Tibial nerve (tissue), 4 donors: ENCODE results near the gene PTPN2.

Experiments used
- EP300 ChIP-seq, 2 donors: sonication (generic); formaldehyde crosslinking; IDR thresholded peaks; one replicate each; pipeline ENCODE4 v1.6.1; 2017; ENCODE audit warnings: antibody characterized with exemption in 2 of 2, mild to moderate bottlenecking in 1 of 2
- POLR2A ChIP-seq, 2 donors: fragments of 450-650 bp; IDR thresholded peaks; one replicate each; pipeline ENCODE4 v1.6.1; 2017; ENCODE audit warnings: antibody characterized with exemption in 2 of 2, mild to moderate bottlenecking in 2 of 2, moderate library complexity in 2 of 2
- TF ChIP-seq, protein P1 (sequence below), 5 experiments: fragments of 200-600 bp in 3 of 5; fragments of 450-650 bp in 2 of 5; sonication (generic) in 3 of 5; IDR thresholded peaks; one replicate each; pipeline ENCODE4 v1.5.1; 2016 to 2019; ENCODE audit warnings: antibody characterized with exemption in 5 of 5, mild to moderate bottlenecking in 3 of 5, moderate library complexity in 2 of 5

DNA sequence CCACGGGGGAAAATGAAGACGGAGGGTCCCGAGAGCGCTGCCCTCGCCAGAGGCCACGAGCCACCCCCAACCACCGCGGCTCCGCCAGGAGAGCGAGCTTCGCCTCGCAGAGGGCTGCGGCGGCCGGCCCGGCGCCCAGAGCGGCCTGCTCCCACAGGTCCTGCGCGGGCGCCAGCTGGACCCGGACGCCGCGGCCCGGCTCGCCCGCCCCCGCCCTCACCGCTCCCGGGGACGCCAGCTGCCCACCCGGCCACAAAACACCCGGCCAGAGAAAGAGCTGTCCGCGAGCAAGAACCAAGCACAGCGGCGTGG lies 709 bp downstream of the PTPN2 start:
- TF ChIP-seq, protein P1, sequence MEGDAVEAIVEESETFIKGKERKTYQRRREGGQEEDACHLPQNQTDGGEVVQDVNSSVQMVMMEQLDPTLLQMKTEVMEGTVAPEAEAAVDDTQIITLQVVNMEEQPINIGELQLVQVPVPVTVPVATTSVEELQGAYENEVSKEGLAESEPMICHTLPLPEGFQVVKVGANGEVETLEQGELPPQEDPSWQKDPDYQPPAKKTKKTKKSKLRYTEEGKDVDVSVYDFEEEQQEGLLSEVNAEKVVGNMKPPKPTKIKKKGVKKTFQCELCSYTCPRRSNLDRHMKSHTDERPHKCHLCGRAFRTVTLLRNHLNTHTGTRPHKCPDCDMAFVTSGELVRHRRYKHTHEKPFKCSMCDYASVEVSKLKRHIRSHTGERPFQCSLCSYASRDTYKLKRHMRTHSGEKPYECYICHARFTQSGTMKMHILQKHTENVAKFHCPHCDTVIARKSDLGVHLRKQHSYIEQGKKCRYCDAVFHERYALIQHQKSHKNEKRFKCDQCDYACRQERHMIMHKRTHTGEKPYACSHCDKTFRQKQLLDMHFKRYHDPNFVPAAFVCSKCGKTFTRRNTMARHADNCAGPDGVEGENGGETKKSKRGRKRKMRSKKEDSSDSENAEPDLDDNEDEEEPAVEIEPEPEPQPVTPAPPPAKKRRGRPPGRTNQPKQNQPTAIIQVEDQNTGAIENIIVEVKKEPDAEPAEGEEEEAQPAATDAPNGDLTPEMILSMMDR (IDR thresholded peaks at IDR 0.05), result no peak
- TF ChIP-seq POLR2A (IDR thresholded peaks at IDR 0.05) (no peak), EP300 (IDR thresholded peaks at IDR 0.05) (no peak)
